HFFc6 (cell line): ENCODE results near the gene CHAF1A. TPM values are rescaled to one million over a fixed set of nuclear protein-coding genes. Genes with fewer than 3 reads are reported as not detected.

Experiments used
- DNase-seq: peaks from one replicate; pipeline ENCODE4 v3.0.0-alpha.2; 2018
- H3K27ac Mint-ChIP-seq: 2 replicates; pipeline ENCODE4 v1.8.0; 2020; ENCODE audit warnings: mild to moderate bottlenecking, mixed read lengths
- H3K27me3 Mint-ChIP-seq: 2 replicates; pipeline ENCODE4 v1.8.0; 2021; ENCODE audit warnings: mild to moderate bottlenecking, moderate library complexity, mixed read lengths; ENCODE audit not compliant: insufficient read depth
- H3K36me3 Mint-ChIP-seq: 2 replicates; pipeline ENCODE4 v1.8.0; 2021; ENCODE audit warnings: low read depth, mixed read lengths
- H3K4me1 Mint-ChIP-seq: 2 replicates; pipeline ENCODE4 v1.8.0; 2020; ENCODE audit warnings: low read depth, mixed read lengths
- H3K4me3 Mint-ChIP-seq: 2 replicates; pipeline ENCODE4 v1.8.0; 2020; ENCODE audit warnings: mild to moderate bottlenecking, moderate library complexity, mixed read lengths
- H3K9me3 Mint-ChIP-seq: 2 replicates; pipeline ENCODE4 v1.8.0; 2020; ENCODE audit warnings: mild to moderate bottlenecking, mixed read lengths
- CTCF ChIP-seq: fragments of 200-600 bp; sonication (generic); IDR thresholded peaks from 2 replicates; pipeline ENCODE4 v1.5.0; 2021; ENCODE audit warnings: antibody characterized with exemption, mild to moderate bottlenecking
- total RNA-seq, 6 experiments: library from RNA; stranded (reverse); fragmentation: NEBNext Ultra II Directional; extraction: Animal tissue kit (Norgen Biotek cat#: 25700); gene quantifications; 2 replicates in 1 of 6; 3 replicates in 5 of 6; pipeline ENCODE4 v1.2.3, GENCODE V29; 2021

Gene CHAF1A
- total RNA-seq, 6 experiments from 2014 or later, result 18.3 to 26.3 (median 24.4) TPM

GRCh38 chr19:4357921-4358326 is 44.5 kb upstream of the CHAF1A start:
- H3K9me3 Mint-ChIP-seq, result no peaks in the 10 kb centered on the region
- no peaks in the 10 kb centered on the region for H3K4me1 Mint-ChIP-seq
- DNase-seq, result no peak
- peaks cover 7% of the 10 kb centered on the region for H3K27me3 Mint-ChIP-seq
- H3K27ac Mint-ChIP-seq, result no peak overlapping the region; the same call in 1 of the 2 replicates
- no peak overlapping the region for H3K4me3 Mint-ChIP-seq
- TF ChIP-seq CTCF, result no peak
- H3K36me3 Mint-ChIP-seq, result no peaks in the 10 kb centered on the region

- Mint-ChIP-seq H3K4me3 (no peak overlapping the region), H3K4me1 (no peaks in the 10 kb centered on the region), H3K27me3 (peaks cover 7% of the 10 kb centered on the region), H3K27ac (no peak overlapping the region; the same call in 1 of the 2 replicates), H3K9me3 (no peaks in the 10 kb centered on the region), H3K36me3 (no peaks in the 10 kb centered on the region)
- DNase-seq, result no peak
- TF ChIP-seq CTCF, result no peak
Observed at GRCh38 chr19:4358709-4359626, 43.5 kb upstream of the CHAF1A start.

GRCh38 chr19:4359627-4360000 is 42.8 kb upstream of the CHAF1A start:
- Mint-ChIP-seq H3K36me3 (no peaks in the 10 kb centered on the region), H3K27me3 (peaks cover 7% of the 10 kb centered on the region), H3K4me3 (no peak overlapping the region), H3K4me1 (no peaks in the 10 kb centered on the region), H3K9me3 (no peaks in the 10 kb centered on the region), H3K27ac (no peak overlapping the region)
- no peak for DNase-seq
- TF ChIP-seq CTCF, result no peak

- Mint-ChIP-seq H3K36me3 (no peaks in the 10 kb centered on the region), H3K4me3 (no peak overlapping the region), H3K4me1 (no peaks in the 10 kb centered on the region), H3K27me3 (peaks cover 7% of the 10 kb centered on the region), H3K27ac (no peak overlapping the region), H3K9me3 (no peaks in the 10 kb centered on the region)
- DNase-seq, result no peak
- TF ChIP-seq CTCF, result no peak
Observed at GRCh38 chr19:4360081-4360569, 42.3 kb upstream of the CHAF1A start.

GRCh38 chr19:4360641-4361151 is 41.7 kb upstream of the CHAF1A start:
- Mint-ChIP-seq H3K4me3 (no peak overlapping the region), H3K27me3 (peaks cover 7% of the 10 kb centered on the region), H3K9me3 (no peaks in the 10 kb centered on the region), H3K36me3 (no peaks in the 10 kb centered on the region), H3K27ac (no peak overlapping the region), H3K4me1 (no peaks in the 10 kb centered on the region)
- DNase-seq, result no peak
- no peak for TF ChIP-seq CTCF
